ENCODE results near the gene KIAA2012.

The KIAA2012 gene

DNA sequence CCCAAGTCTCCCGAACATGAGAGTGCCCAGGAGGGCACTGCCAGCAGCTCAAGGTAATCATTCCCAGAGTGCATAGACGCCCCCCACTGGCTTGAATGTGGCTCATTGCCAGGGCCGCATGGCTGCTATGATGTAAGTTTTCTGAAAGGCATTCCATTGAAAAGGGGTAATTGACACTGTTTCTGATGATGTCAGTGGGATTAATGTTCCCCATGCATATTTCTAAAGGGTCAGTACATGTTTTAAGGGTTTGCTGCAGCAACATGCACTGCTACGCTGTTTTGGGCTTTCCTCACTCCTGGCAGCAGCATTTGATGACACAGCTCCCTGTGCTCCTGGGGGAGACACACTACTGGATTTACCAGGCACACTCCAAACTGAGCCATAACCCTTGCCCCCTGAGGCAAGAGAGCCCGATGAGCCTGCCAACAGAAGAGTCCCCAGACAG lies 36.7 kb downstream of the KIAA2012 start:
- Histone ChIP-seq H3K9ac (no peak overlapping the region), H3K36me3 (ENCODE audit: control insufficient read depth, insufficient read depth, low read length) (no peaks in the 10 kb centered on the region), H2AFZ (no peak overlapping the region), H3K27me3 (ENCODE audit: control insufficient read depth, insufficient read depth, low read length) (no peaks in the 10 kb centered on the region), H3K4me3 (ENCODE audit: low read depth, low read length) (no peak overlapping the region), H3K79me2 (no peaks in the 10 kb centered on the region), H3K4me1 (no peaks in the 10 kb centered on the region), H3K4me2 (ENCODE audit: low read length) (no peak overlapping the region), H3K9me3 (ENCODE audit: control insufficient read depth, low read length) (no peaks in the 10 kb centered on the region), H3K27ac (no peak overlapping the region)
- TF ChIP-seq, protein P1, sequence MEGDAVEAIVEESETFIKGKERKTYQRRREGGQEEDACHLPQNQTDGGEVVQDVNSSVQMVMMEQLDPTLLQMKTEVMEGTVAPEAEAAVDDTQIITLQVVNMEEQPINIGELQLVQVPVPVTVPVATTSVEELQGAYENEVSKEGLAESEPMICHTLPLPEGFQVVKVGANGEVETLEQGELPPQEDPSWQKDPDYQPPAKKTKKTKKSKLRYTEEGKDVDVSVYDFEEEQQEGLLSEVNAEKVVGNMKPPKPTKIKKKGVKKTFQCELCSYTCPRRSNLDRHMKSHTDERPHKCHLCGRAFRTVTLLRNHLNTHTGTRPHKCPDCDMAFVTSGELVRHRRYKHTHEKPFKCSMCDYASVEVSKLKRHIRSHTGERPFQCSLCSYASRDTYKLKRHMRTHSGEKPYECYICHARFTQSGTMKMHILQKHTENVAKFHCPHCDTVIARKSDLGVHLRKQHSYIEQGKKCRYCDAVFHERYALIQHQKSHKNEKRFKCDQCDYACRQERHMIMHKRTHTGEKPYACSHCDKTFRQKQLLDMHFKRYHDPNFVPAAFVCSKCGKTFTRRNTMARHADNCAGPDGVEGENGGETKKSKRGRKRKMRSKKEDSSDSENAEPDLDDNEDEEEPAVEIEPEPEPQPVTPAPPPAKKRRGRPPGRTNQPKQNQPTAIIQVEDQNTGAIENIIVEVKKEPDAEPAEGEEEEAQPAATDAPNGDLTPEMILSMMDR (IDR thresholded peaks at IDR 0.05) = no peak

DNA sequence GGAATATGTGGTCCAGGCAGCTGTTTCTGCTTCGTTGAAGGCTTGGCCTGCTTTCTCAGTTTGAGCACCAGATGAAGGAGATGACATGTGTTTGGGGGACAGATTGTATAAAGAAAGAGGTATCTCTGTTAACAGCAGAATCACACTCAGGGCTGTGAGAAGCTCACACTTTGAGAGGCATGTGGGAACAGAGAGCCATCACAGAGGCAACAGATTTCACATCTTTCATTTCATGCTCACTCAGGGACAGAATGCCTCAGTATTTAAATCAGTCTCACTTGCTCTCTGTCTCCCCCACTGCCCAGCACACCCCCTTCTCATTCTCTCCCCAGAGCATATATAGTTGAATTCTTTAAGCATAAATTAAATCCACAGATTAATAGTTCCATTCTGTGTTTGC lies 37.4 kb downstream of the KIAA2012 start:
- no peaks in the 10 kb centered on the region for H3K79me2 ChIP-seq
- H3K4me1 ChIP-seq = no peaks in the 10 kb centered on the region
- no peaks in the 10 kb centered on the region for H3K27me3 ChIP-seq (ENCODE audit: control insufficient read depth, insufficient read depth, low read length)
- no peak overlapping the region for H3K4me3 ChIP-seq (ENCODE audit: low read depth, low read length)
- H3K36me3 ChIP-seq (ENCODE audit: control insufficient read depth, insufficient read depth, low read length) = no peaks in the 10 kb centered on the region
- TF ChIP-seq, protein P1 (IDR thresholded peaks at IDR 0.05) = no peak
- H3K4me2 ChIP-seq (ENCODE audit: low read length) = no peak overlapping the region
- no peaks in the 10 kb centered on the region for H3K9me3 ChIP-seq (ENCODE audit: control insufficient read depth, low read length)
- H3K9ac ChIP-seq = no peak overlapping the region
- no peak overlapping the region for H3K27ac ChIP-seq
- no peak overlapping the region for H2AFZ ChIP-seq

DNA sequence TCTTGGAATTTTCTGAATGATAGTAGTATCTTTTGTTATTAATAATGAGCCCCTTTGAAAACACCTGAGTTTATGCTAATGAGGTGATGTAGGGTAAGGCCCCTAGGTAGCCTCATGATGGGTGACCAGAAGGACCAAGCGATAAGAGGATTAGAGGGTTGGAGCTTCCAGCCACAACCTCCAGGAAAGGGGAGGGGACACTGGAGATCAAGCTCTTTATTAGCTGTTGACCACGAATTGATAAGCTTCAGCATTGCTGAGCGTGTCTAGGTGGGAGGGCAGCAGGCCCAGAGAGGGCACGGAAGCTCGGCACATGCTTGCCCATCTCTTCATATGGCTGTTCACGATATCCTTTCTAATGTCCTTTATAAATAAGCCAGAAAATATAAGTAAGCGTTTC lies 39.0 kb downstream of the KIAA2012 start:
- Histone ChIP-seq H3K9ac (no peak overlapping the region), H3K4me2 (ENCODE audit: low read length) (no peak overlapping the region), H3K9me3 (ENCODE audit: control insufficient read depth, low read length) (no peaks in the 10 kb centered on the region), H2AFZ (no peak overlapping the region), H3K4me1 (no peaks in the 10 kb centered on the region), H3K79me2 (no peaks in the 10 kb centered on the region), H3K27me3 (ENCODE audit: control insufficient read depth, insufficient read depth, low read length) (no peaks in the 10 kb centered on the region), H3K36me3 (ENCODE audit: control insufficient read depth, insufficient read depth, low read length) (no peaks in the 10 kb centered on the region), H3K27ac (no peak overlapping the region), H3K4me3 (ENCODE audit: low read depth, low read length) (no peak overlapping the region)
- TF ChIP-seq, protein P1 (IDR thresholded peaks at IDR 0.05) = no peak

- H3K9me3 ChIP-seq (ENCODE audit: control insufficient read depth, low read length) = no peaks in the 10 kb centered on the region
Observed at GRCh38 chr2:202113571-202114142, 40.6 kb downstream of the KIAA2012 start.

More at GRCh38 chr2:202113571-202114142, 40.6 kb downstream of the KIAA2012 start:
- Histone ChIP-seq H3K4me1 (no peaks in the 10 kb centered on the region), H3K36me3 (ENCODE audit: control insufficient read depth, insufficient read depth, low read length) (no peaks in the 10 kb centered on the region), H3K79me2 (no peaks in the 10 kb centered on the region), H3K4me2 (ENCODE audit: low read length) (no peak overlapping the region), H3K9ac (no peak overlapping the region), H3K27me3 (ENCODE audit: control insufficient read depth, insufficient read depth, low read length) (no peaks in the 10 kb centered on the region), H2AFZ (peak overlapping the region; percentile 44), H3K27ac (no peak overlapping the region), H3K4me3 (ENCODE audit: low read depth, low read length) (no peak overlapping the region)
- TF ChIP-seq, protein P1 (IDR thresholded peaks at IDR 0.05) = no peak
